Fibroblast of lung (primary cell): ENCODE measurements around the gene TRAPPC12. TPM values are rescaled to one million over a fixed set of nuclear protein-coding genes. Genes with fewer than 3 reads are reported as not detected.

Experiments used
- DNase-seq, 2 donors: peaks; one replicate each; pipeline versions ENCODE4 v3.0.0 to v3.0.0-alpha.2; 2010; ENCODE audit warnings: low read depth in 2 of 2
- H2AFZ ChIP-seq: 2 replicates; pipeline ENCODE4 v1.5.1; 2012; ENCODE audit warnings: low read length, control low read depth, inconsistent platforms
- H3K27ac ChIP-seq: 2 replicates; pipeline ENCODE4 v1.5.1; 2011; ENCODE audit warnings: low read length, control low read depth; ENCODE audit not compliant: insufficient read depth
- H3K27me3 ChIP-seq: 2 replicates; pipeline ENCODE4 v1.5.1; 2011; ENCODE audit warnings: mild to moderate bottlenecking, low read length; ENCODE audit not compliant: control insufficient read depth, insufficient read depth
- H3K36me3 ChIP-seq: 2 replicates; pipeline ENCODE4 v1.5.1; 2011; ENCODE audit warnings: low read length; ENCODE audit not compliant: control insufficient read depth, insufficient read depth
- H3K4me1 ChIP-seq: 2 replicates; pipeline ENCODE4 v1.5.1; 2011; ENCODE audit warnings: low read length; ENCODE audit not compliant: control insufficient read depth, insufficient read depth; ENCODE audit errors: extremely low read depth
- H3K4me2 ChIP-seq: 2 replicates; pipeline ENCODE4 v1.5.1; 2011; ENCODE audit warnings: low read length, control low read depth; ENCODE audit not compliant: insufficient read depth; ENCODE audit errors: extremely low read depth
- H3K4me3 ChIP-seq, 4 experiments: fragments of 200-600 bp in 1 of 4; sonication (generic) in 1 of 4; replicated peaks in 1 of 4; 2 replicates each; pipeline ENCODE4 v1.5.1; 2011 to 2016; ENCODE audit warnings: low read length in 4 of 4, low read depth in 3 of 4, mild to moderate bottlenecking in 3 of 4, control low read depth in 2 of 4, inconsistent platforms in 1 of 4, mixed read lengths in 1 of 4; ENCODE audit not compliant: insufficient read depth in 1 of 4; ENCODE audit errors: control extremely low read depth in 1 of 4
- H3K79me2 ChIP-seq: 2 replicates; pipeline ENCODE4 v1.5.1; 2012; ENCODE audit warnings: mild to moderate bottlenecking, low read length, inconsistent platforms; ENCODE audit not compliant: control insufficient read depth, insufficient read depth
- H3K9ac ChIP-seq: 2 replicates; pipeline ENCODE4 v1.5.1; 2011; ENCODE audit warnings: mild to moderate bottlenecking, low read length, control low read depth; ENCODE audit not compliant: insufficient read depth
- H3K9me3 ChIP-seq: 2 replicates; pipeline ENCODE4 v1.5.1; 2012; ENCODE audit warnings: low read depth, low read length; ENCODE audit not compliant: control insufficient read depth, insufficient read depth
- H4K20me1 ChIP-seq: 2 replicates; pipeline ENCODE4 v1.5.1; 2011; ENCODE audit warnings: low read length; ENCODE audit not compliant: control insufficient read depth, insufficient read depth; ENCODE audit errors: extremely low read depth
- EZH2 ChIP-seq: IDR thresholded peaks from 2 replicates; pipeline ENCODE4 v1.5.1; 2012; ENCODE audit warnings: low read length, control low read depth, mild to moderate bottlenecking; ENCODE audit errors: missing control alignments
- polyA plus RNA-seq, 2 donors: library from polyadenylated mRNA; depleted of rRNA in 1 of 2; stranded (reverse) in 1 of 2; unstranded in 1 of 2; fragments of >200 nt; gene quantifications; 2 replicates each; pipeline ENCODE4 v1.2.1, GENCODE V29; 2011 to 2012; ENCODE audit warnings: missing spikeins in 1 of 2
- total RNA-seq: library from RNA; depleted of rRNA; stranded (reverse); fragments of >200 nt; gene quantifications from 2 replicates; pipeline ENCODE4 v1.2.1, GENCODE V29; 2014
- TF ChIP-seq, protein P1 (sequence below), 2 donors: IDR thresholded peaks in 1 of 2; conservative IDR thresholded peaks in 1 of 2; 1 replicate in 1 of 2; 2 replicates in 1 of 2; pipeline ENCODE4 v1.5.1; 2011 to 2012; ENCODE audit warnings: low read length in 2 of 2, control low read depth in 1 of 2, inconsistent platforms in 1 of 2, low read depth in 1 of 2, mild to moderate bottlenecking in 1 of 2

The TRAPPC12 gene
- total and polyA plus RNA-seq, 2 donors (not counting 1 experiment from before 2014, with no cell fraction given): 33.7 to 53.2 TPM

DNA sequence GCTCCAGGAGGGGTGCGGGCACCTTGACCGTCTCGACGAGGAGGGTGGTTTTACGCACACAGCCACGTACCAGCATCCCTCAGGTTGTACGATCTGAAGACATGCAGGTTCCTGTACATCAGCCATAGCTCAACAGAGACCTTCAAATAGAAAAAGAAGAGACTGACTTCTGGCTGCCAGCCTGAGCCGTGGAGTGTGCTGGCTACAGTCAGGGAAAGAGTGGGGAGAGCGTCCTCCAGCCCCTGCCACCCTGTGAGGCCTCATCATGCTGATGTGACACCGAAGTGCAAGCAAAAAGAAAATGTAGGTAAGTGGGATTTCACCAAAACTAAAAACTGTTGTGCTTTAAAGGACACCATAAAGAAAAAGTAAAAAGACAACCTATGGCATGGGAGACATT is 92.8 kb downstream of the TRAPPC12 start:
- no peaks in the 10 kb centered on the region for H3K79me2 ChIP-seq
- no peak overlapping the region for H2AFZ ChIP-seq
- H3K4me2 ChIP-seq: no peak overlapping the region
- no peak overlapping the region for H3K27ac ChIP-seq
- DNase-seq: no peak
- H3K27me3 ChIP-seq: no peaks in the 10 kb centered on the region
- no peaks in the 10 kb centered on the region for H3K9me3 ChIP-seq
- peaks cover 18% of the 10 kb centered on the region for H3K36me3 ChIP-seq
- peaks cover 11% of the 10 kb centered on the region for H3K4me1 ChIP-seq
- H4K20me1 ChIP-seq: no peaks in the 10 kb centered on the region
- TF ChIP-seq EZH2: no peak
- TF ChIP-seq, protein P1, sequence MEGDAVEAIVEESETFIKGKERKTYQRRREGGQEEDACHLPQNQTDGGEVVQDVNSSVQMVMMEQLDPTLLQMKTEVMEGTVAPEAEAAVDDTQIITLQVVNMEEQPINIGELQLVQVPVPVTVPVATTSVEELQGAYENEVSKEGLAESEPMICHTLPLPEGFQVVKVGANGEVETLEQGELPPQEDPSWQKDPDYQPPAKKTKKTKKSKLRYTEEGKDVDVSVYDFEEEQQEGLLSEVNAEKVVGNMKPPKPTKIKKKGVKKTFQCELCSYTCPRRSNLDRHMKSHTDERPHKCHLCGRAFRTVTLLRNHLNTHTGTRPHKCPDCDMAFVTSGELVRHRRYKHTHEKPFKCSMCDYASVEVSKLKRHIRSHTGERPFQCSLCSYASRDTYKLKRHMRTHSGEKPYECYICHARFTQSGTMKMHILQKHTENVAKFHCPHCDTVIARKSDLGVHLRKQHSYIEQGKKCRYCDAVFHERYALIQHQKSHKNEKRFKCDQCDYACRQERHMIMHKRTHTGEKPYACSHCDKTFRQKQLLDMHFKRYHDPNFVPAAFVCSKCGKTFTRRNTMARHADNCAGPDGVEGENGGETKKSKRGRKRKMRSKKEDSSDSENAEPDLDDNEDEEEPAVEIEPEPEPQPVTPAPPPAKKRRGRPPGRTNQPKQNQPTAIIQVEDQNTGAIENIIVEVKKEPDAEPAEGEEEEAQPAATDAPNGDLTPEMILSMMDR (conservative IDR thresholded peaks at IDR 0.05 in 1 of 2, IDR thresholded peaks at IDR 0.05 in 1 of 2; ENCODE audit: low read depth in 1 of 2, low read length in 2 of 2): no peak
- H3K9ac ChIP-seq: no peak overlapping the region
- H3K4me3 ChIP-seq: no peak overlapping the region

GRCh38 chr2:3472966-3473365 is 93.5 kb downstream of the TRAPPC12 start:
- Histone ChIP-seq H3K4me3 (no peak overlapping the region), H4K20me1 (no peaks in the 10 kb centered on the region), H3K4me2 (no peak overlapping the region), H3K9me3 (no peaks in the 10 kb centered on the region), H3K27ac (no peak overlapping the region), H3K4me1 (peaks cover 11% of the 10 kb centered on the region), H3K79me2 (no peaks in the 10 kb centered on the region), H3K27me3 (no peaks in the 10 kb centered on the region), H2AFZ (no peak overlapping the region), H3K36me3 (peaks cover 11% of the 10 kb centered on the region), H3K9ac (no peak overlapping the region)
- TF ChIP-seq EZH2: no peak
- TF ChIP-seq, protein P1 (conservative IDR thresholded peaks at IDR 0.05 in 1 of 2, IDR thresholded peaks at IDR 0.05 in 1 of 2; ENCODE audit: low read depth in 1 of 2, low read length in 2 of 2): no peak
- DNase-seq: no peak

GRCh38 chr2:3475771-3476170 is 96.3 kb downstream of the TRAPPC12 start:
- Histone ChIP-seq H3K4me1 (no peaks in the 10 kb centered on the region), H2AFZ (no peak overlapping the region), H3K4me2 (no peak overlapping the region), H3K9ac (no peak overlapping the region), H3K27ac (no peak overlapping the region), H3K9me3 (no peaks in the 10 kb centered on the region), H3K36me3 (peaks cover 10% of the 10 kb centered on the region), H3K79me2 (no peaks in the 10 kb centered on the region), H3K27me3 (no peaks in the 10 kb centered on the region), H3K4me3 (no peak overlapping the region), H4K20me1 (no peaks in the 10 kb centered on the region)
- TF ChIP-seq, protein P1 (conservative IDR thresholded peaks at IDR 0.05 in 1 of 2, IDR thresholded peaks at IDR 0.05 in 1 of 2; ENCODE audit: low read depth in 1 of 2, low read length in 2 of 2): no peak
- no peak for TF ChIP-seq EZH2
- DNase-seq: no peak
